NT2/D1 (cell line): ENCODE measurements around the gene FH.
A peak's percentile ranks its signal among the peaks of the same experiment; 100 is the strongest.

Experiments
- DNase-seq: peaks from one replicate; pipeline ENCODE4 v3.0.0-alpha.2; 2011; ENCODE audit warnings: low read depth, low spot score
- H3K27me3 ChIP-seq: 2 replicates; pipeline ENCODE4 v1.6.0; 2011; ENCODE audit warnings: mild to moderate bottlenecking; ENCODE audit not compliant: insufficient read length, insufficient read depth
- H3K36me3 ChIP-seq: 2 replicates; pipeline ENCODE4 v1.6.1; 2011; ENCODE audit warnings: mild to moderate bottlenecking, low read length, mixed read lengths; ENCODE audit not compliant: insufficient read depth, insufficient read length
- H3K4me1 ChIP-seq: 2 replicates; pipeline ENCODE4 v1.5.1; 2011; ENCODE audit not compliant: insufficient read depth, insufficient read length
- H3K4me3 ChIP-seq: 2 replicates; pipeline ENCODE4 v1.5.1; 2011; ENCODE audit warnings: low read depth; ENCODE audit not compliant: insufficient read length
- H3K9ac ChIP-seq: 2 replicates; pipeline ENCODE4 v1.6.0; 2011; ENCODE audit warnings: low read depth; ENCODE audit not compliant: insufficient read length
- H3K9me3 ChIP-seq: 2 replicates; pipeline ENCODE4 v1.5.1; 2011; ENCODE audit warnings: mild to moderate bottlenecking, low read length; ENCODE audit not compliant: insufficient read depth
- SUZ12 ChIP-seq: IDR thresholded peaks from 2 replicates; pipeline ENCODE4 v1.6.1; 2011; ENCODE audit not compliant: insufficient read length, insufficient read depth; ENCODE audit errors: extremely low read depth
- YY1 ChIP-seq: IDR thresholded peaks from 2 replicates; pipeline ENCODE4 v1.6.1; 2011; ENCODE audit not compliant: insufficient read length, insufficient read depth
- ZNF274 ChIP-seq: IDR thresholded peaks from 2 replicates; pipeline ENCODE4 v1.6.1; 2011; ENCODE audit warnings: mild to moderate bottlenecking, low read depth, low read length

Gene FH

GRCh38 chr1:241488739-241489138 is 30.8 kb downstream of the FH start:
- Histone ChIP-seq H3K27me3 (no peaks in the 10 kb centered on the region), H3K36me3 (peaks cover 4% of the 10 kb centered on the region), H3K9me3 (0 out of 2 replicates have a peak, but pooled peaks cover 4% of the 10 kb centered on the region), H3K4me3 (no peak overlapping the region), H3K4me1 (no peaks in the 10 kb centered on the region), H3K9ac (no peak overlapping the region)
- DNase-seq, result no peak
- no peak for TF ChIP-seq ZNF274

DNA sequence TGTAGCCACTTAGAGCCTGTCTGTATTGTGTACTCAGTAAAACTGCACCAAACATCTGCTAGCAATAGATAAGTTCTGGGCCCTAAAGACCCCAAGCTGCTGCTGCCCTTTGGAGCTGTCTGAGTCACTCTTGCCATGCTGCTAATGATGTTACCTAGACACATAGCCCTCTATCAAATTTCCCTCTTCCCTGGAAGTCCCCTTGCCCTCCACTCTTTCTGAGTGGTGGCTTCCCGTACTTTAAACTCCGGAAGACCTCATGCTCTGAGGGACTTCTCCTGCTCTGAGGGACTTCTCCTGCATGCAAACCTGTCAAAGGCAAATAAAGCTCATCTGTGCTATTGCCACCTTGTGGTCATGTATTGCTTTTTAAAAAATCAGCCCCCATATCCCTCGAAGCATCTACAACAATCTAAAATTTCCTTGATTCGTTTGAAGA is 34.0 kb downstream of the FH start:
- DNase-seq, result peak; percentile 35

GRCh38 chr1:241485145-241485544 is 34.4 kb downstream of the FH start:
- Histone ChIP-seq H3K9ac (no peak overlapping the region), H3K36me3 (no peaks in the 10 kb centered on the region), H3K4me3 (no peak overlapping the region), H3K9me3 (0 out of 2 replicates have a peak, but pooled peaks cover 4% of the 10 kb centered on the region), H3K4me1 (no peaks in the 10 kb centered on the region), H3K27me3 (no peaks in the 10 kb centered on the region)
- no peak for DNase-seq
- TF ChIP-seq YY1, result no peak
- no peak for TF ChIP-seq SUZ12
- TF ChIP-seq ZNF274, result no peak

More for the DNA sequence above, 34.0 kb downstream of the FH start:
- no peaks in the 10 kb centered on the region for H3K4me1 ChIP-seq
- H3K36me3 ChIP-seq, result no peaks in the 10 kb centered on the region
- TF ChIP-seq ZNF274, result no peak
- TF ChIP-seq YY1, result no peak
- TF ChIP-seq SUZ12, result no peak
- no peaks in the 10 kb centered on the region for H3K27me3 ChIP-seq
- H3K9ac ChIP-seq, result no peak overlapping the region
- H3K9me3 ChIP-seq, result 0 out of 2 replicates have a peak, but pooled peaks cover 4% of the 10 kb centered on the region
- no peak overlapping the region for H3K4me3 ChIP-seq

DNA sequence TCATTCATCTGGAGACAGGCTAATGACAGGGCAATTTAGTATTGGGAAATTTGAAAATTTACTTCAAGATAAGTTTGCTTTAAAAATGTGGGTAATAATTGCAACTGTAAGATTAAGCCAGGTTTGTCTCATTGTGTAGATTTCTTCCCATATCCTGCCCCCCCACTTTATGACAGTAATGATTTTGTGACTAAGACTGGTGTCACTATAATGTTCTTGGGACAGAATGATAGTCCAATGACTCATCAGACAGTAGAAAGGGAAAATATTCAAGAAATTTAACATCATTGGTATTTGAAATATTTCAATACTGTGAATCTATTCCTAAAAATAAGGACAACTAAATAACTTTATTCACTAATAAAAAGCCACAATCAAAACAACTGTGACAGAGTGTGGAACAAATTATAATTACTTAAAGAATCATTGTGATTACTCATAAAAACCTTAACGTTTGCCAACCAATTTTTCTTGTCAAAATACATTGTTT is 36.7 kb downstream of the FH start:
- TF ChIP-seq SUZ12 (no peak), YY1 (no peak), ZNF274 (no peak)
- Histone ChIP-seq H3K9ac (no peak overlapping the region), H3K4me3 (no peak overlapping the region), H3K4me1 (no peaks in the 10 kb centered on the region), H3K27me3 (no peaks in the 10 kb centered on the region), H3K36me3 (no peaks in the 10 kb centered on the region), H3K9me3 (0 out of 2 replicates have a peak, but pooled peaks cover 4% of the 10 kb centered on the region)
- no peak for DNase-seq

DNA sequence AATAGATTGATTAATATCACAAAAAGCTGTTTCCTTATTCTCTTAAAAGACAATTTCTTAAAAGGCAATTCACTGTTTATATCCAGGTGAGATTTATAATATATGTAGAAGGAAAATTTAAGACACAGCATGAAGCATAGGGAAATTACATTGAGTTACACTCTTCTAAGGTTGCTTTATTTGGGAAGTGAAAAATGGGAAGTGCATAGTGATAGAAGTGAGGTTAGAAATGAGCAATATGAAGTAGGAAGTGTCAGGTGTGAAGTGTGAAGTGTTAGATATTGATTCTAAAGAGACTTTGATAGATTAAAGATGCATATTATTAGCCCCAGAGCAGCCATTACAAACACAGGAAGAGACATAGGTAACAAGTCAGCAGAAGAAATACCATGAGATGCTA is 40.3 kb downstream of the FH start:
- H3K9ac ChIP-seq, result no peak overlapping the region
- H3K36me3 ChIP-seq, result no peaks in the 10 kb centered on the region
- no peaks in the 10 kb centered on the region for H3K9me3 ChIP-seq
- H3K27me3 ChIP-seq, result no peaks in the 10 kb centered on the region
- DNase-seq, result no peak
- no peak overlapping the region for H3K4me3 ChIP-seq
- H3K4me1 ChIP-seq, result no peaks in the 10 kb centered on the region
- TF ChIP-seq SUZ12 (no peak), ZNF274 (no peak), YY1 (no peak)

GRCh38 chr1:241475671-241476070 is 43.9 kb downstream of the FH start:
- no peaks in the 10 kb centered on the region for H3K36me3 ChIP-seq
- no peaks in the 10 kb centered on the region for H3K9me3 ChIP-seq
- H3K9ac ChIP-seq, result no peak overlapping the region
- no peak for TF ChIP-seq YY1
- TF ChIP-seq ZNF274, result no peak
- TF ChIP-seq SUZ12, result no peak
- no peaks in the 10 kb centered on the region for H3K27me3 ChIP-seq
- no peaks in the 10 kb centered on the region for H3K4me1 ChIP-seq
- H3K4me3 ChIP-seq, result no peak overlapping the region
- DNase-seq, result no peak

GRCh38 chr1:241473026-241473425 is 46.5 kb downstream of the FH start:
- no peak for TF ChIP-seq SUZ12
- TF ChIP-seq ZNF274, result no peak
- no peak for TF ChIP-seq YY1
- Histone ChIP-seq H3K9me3 (no peaks in the 10 kb centered on the region), H3K27me3 (no peaks in the 10 kb centered on the region), H3K4me1 (no peaks in the 10 kb centered on the region), H3K36me3 (no peaks in the 10 kb centered on the region), H3K9ac (no peak overlapping the region), H3K4me3 (no peak overlapping the region)
- DNase-seq, result no peak

DNA sequence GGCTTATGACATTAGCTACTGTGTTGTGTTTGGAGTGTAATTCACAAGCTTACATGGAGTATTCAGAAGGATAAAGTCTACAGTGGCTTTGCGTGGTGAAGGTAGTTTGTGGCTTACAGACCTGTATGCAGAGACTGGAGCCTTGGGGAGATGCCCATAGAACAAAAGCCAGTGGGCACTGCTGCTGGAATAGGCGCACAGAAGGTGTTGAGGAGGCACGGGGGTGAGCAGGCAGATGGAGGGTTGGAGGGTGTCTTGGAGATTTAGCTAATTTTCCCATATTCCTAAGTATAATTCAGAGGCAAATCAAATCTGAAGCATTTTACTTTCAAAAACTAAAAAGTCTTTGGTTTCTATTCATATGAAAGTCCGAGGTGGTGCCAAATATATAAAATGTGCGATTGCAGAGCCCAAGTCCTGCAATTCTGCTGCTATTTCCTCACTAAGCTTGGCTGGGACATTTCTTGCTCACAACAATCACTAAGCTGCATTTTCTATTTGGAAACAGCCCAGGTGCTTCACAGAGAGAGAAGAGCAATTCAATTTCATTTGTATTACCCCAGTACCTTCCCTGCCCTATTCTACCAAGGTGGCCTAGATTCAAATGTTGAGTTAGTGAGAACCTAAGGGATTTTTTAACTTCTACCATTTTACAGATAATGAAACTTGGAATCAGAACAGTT is 48.5 kb downstream of the FH start:
- Histone ChIP-seq H3K9me3 (no peaks in the 10 kb centered on the region), H3K9ac (no peak overlapping the region), H3K4me3 (no peak overlapping the region), H3K27me3 (no peaks in the 10 kb centered on the region), H3K4me1 (no peaks in the 10 kb centered on the region), H3K36me3 (no peaks in the 10 kb centered on the region)
- no peak for DNase-seq
- no peak for TF ChIP-seq SUZ12
- no peak for TF ChIP-seq ZNF274
- no peak for TF ChIP-seq YY1
